Spleen (tissue), 11 donors: Measurements from ENCODE around the gene CCNJL. TPM values are rescaled to one million over a fixed set of nuclear protein-coding genes. Genes with fewer than 3 reads are reported as not detected.

Experiments
- DNase-seq: peaks from one replicate; pipeline ENCODE4 v3.0.0-alpha.2; 2020
- H3K27ac ChIP-seq, 8 donors: fragments of 200-600 bp; sonication (generic) in 7 of 8; 1 replicate in 4 of 8; 2 replicates in 4 of 8; pipeline versions ENCODE4 v1.5.0 to v1.8.0; 2016 to 2021; ENCODE audit warnings: inconsistent platforms in 4 of 8, mild to moderate bottlenecking in 4 of 8, moderate library complexity in 1 of 8
- H3K27me3 ChIP-seq, 7 donors: fragments of 200-600 bp; sonication (generic) in 6 of 7; replicated peaks in 1 of 7; 1 replicate in 4 of 7; 2 replicates in 3 of 7; pipeline versions ENCODE4 v1.5.0 to v1.8.0; 2016 to 2021; ENCODE audit warnings: inconsistent platforms in 3 of 7, mild to moderate bottlenecking in 1 of 7
- H3K36me3 ChIP-seq, 6 donors: fragments of 200-600 bp; sonication (generic) in 5 of 6; 1 replicate in 4 of 6; 2 replicates in 2 of 6; pipeline versions ENCODE4 v1.5.0 to v1.8.0; 2016 to 2021; ENCODE audit warnings: inconsistent platforms in 2 of 6
- H3K4me1 ChIP-seq, 6 donors: fragments of 200-600 bp; sonication (generic) in 5 of 6; 1 replicate in 3 of 6; 2 replicates in 3 of 6; pipeline versions ENCODE4 v1.5.0 to v1.8.0; 2016 to 2021; ENCODE audit warnings: inconsistent platforms in 3 of 6
- H3K4me3 ChIP-seq, 8 donors: fragments of 200-600 bp; sonication (generic) in 7 of 8; 1 replicate in 4 of 8; 2 replicates in 4 of 8; pipeline versions ENCODE4 v1.5.0 to v1.8.0; 2016 to 2021; ENCODE audit warnings: inconsistent platforms in 4 of 8, mild to moderate bottlenecking in 4 of 8, moderate library complexity in 2 of 8
- H3K9me3 ChIP-seq, 8 donors: fragments of 200-600 bp; sonication (generic) in 7 of 8; 1 replicate in 4 of 8; 2 replicates in 4 of 8; pipeline versions ENCODE4 v1.5.0 to v1.8.0; 2016 to 2021; ENCODE audit warnings: inconsistent platforms in 4 of 8
- POLR2A ChIP-seq, 3 donors: fragments of 450-650 bp; IDR thresholded peaks; one replicate each; pipeline ENCODE4 v1.5.1; 2017; ENCODE audit warnings: antibody characterized with exemption in 3 of 3, mild to moderate bottlenecking in 1 of 3
- POLR2AphosphoS5 ChIP-seq, 3 donors: sonication (generic); formaldehyde crosslinking; IDR thresholded peaks; one replicate each; pipeline ENCODE4 v1.5.1; 2017; ENCODE audit warnings: antibody characterized with exemption in 3 of 3
- WGBS, 5 donors: extraction: QIAGEN DNeasy Blood & Tissue Kit in 3 of 5; methylation state at CpG; one replicate each; pipeline versions ENCODE4 v1.1.5 to v1.1.7; 2013 to 2018; 5-methylcytosine and 5-hydroxymethylcytosine counted together
- intact Hi-C: fragments of 100-400 bp; cut with DNase I; formaldehyde crosslinking; loops from one replicate; pipeline ENCODE4 v1.15.0; 2023; ENCODE audit warnings: low total_unique reads
- polyA plus RNA-seq, 3 donors: library from polyadenylated mRNA; stranded (reverse); fragments of 200-250 nt; gene quantifications; one replicate each; pipeline ENCODE4 v1.2.1, GENCODE V29; 2013
- total RNA-seq, 7 donors: library from RNA; depleted of rRNA in 3 of 7; stranded (reverse); fragments of >200 nt in 3 of 7; fragmentation: NEBNext Ultra II Directional in 4 of 7; extraction: Animal tissue kit (Norgen Biotek cat#: 25700) in 4 of 7; gene quantifications; one replicate each; pipeline versions ENCODE4 v1.1.0 to v1.2.1, GENCODE V29; 2016 to 2021
- TF ChIP-seq, protein P1 (sequence below), 11 experiments: fragments of 200-600 bp in 7 of 11; fragments of 450-650 bp in 4 of 11; sonication (generic) in 4 of 11; IDR thresholded peaks in 8 of 11; conservative IDR thresholded peaks in 3 of 11; 1 replicate in 7 of 11; 2 replicates in 4 of 11; pipeline versions ENCODE4 v1.4.0 to v1.8.0; 2016 to 2021; ENCODE audit warnings: antibody characterized with exemption in 11 of 11, inconsistent platforms in 4 of 11, mild to moderate bottlenecking in 1 of 11
- donor health status: healthy with polysubstance abuse.
- donor health status: DM: no; HTN: no; CAD: no; lungs with moderate emphysema.
- donor health status: DM: no; HTN: no; CAD: no.
- donor health status: Bipolar disorder and iron deficiency.
- donor health status: healthy.
- donor health status: DM: no; HTN: no; CAD: no.
- donor health status: DM: yes; HTN: yes; CAD: no.

CCNJL gene
- total and polyA plus RNA-seq, 10 donors = 1.3 to 24.9 (median 12.9) TPM

DNA sequence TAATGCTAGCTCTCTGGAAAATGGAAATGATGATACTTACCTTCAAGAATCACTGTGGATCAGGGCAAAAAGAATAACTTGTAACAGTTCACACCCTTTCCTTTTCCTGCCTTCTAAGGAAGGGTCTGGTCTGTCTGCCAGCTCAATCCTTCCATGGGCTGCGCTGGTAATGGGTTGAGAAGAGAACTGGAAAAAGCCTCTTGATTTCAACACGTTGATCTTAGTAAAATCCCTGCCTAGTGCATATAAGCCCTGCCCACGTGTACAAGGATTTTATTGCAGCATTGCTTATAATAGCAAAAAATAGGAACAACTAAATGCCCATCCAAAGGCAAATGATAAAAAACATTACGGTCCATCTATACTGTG, 37.6 kb upstream of the CCNJL start:
- Histone ChIP-seq H3K27me3 (no peaks in the 10 kb centered on the region), H3K4me3 (no peak overlapping the region), H3K9me3 (no peaks in the 10 kb centered on the region), H3K27ac (no peak overlapping the region), H3K36me3 (no peaks in the 10 kb centered on the region), H3K4me1 (peaks cover 0 to 7% (median 5%) of the 10 kb centered on the region in 6 donors)
- 61 to 78% (median 71%) methylated on average over 4 of the region's 4 CpGs for WGBS, 5 donors
- intact Hi-C loops = loop anchor here (5.0 kb wide), 2 partner anchors 153 to 268 kb away; no protein-coding TSS in a partner anchor
- no peak for TF ChIP-seq POLR2AphosphoS5 (IDR thresholded peaks at IDR 0.05)
- no peak for TF ChIP-seq POLR2A (IDR thresholded peaks at IDR 0.05)
- TF ChIP-seq, protein P1, sequence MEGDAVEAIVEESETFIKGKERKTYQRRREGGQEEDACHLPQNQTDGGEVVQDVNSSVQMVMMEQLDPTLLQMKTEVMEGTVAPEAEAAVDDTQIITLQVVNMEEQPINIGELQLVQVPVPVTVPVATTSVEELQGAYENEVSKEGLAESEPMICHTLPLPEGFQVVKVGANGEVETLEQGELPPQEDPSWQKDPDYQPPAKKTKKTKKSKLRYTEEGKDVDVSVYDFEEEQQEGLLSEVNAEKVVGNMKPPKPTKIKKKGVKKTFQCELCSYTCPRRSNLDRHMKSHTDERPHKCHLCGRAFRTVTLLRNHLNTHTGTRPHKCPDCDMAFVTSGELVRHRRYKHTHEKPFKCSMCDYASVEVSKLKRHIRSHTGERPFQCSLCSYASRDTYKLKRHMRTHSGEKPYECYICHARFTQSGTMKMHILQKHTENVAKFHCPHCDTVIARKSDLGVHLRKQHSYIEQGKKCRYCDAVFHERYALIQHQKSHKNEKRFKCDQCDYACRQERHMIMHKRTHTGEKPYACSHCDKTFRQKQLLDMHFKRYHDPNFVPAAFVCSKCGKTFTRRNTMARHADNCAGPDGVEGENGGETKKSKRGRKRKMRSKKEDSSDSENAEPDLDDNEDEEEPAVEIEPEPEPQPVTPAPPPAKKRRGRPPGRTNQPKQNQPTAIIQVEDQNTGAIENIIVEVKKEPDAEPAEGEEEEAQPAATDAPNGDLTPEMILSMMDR (IDR thresholded peaks at IDR 0.05 in 8 of 11, conservative IDR thresholded peaks at IDR 0.05 in 3 of 11) = no peak
- DNase-seq = no peak

DNA sequence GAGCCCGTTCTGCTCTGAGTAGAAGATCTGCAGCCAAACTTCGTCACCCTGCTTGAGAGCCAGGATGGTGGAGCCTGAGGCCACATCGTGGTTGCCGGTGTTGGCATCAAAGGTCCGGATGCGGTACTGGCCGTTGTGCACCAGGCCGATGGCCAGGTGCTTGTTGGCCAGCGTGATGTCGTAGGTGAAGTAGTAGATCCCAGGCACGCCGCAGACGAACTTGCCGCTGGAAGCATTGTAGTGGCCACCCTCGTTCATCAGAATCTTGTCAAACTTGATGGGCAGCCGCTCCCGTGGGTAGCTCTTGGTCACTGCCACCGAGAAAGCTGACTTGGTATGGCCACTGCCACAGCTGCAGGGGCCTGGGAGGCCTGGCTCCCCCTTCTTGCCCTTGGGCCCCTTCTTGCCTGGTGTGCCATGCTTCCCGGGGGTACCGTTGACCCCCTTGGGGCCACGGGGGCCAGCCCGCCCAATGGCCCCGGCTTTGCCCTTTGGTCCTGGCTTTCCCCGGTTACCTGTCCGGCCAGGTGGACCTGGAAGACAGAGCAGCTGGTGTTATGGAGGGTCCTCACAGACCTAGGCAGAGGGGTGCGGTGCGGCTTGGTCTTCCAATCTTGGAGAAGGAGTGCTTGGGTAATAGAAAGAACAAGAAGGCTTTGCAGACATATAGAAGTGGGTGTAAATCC, 37.0 kb upstream of the CCNJL start:
- TF ChIP-seq, protein P1 (IDR thresholded peaks at IDR 0.05 in 8 of 11, conservative IDR thresholded peaks at IDR 0.05 in 3 of 11) = no peak
- TF ChIP-seq POLR2A (IDR thresholded peaks at IDR 0.05) (no peak), POLR2AphosphoS5 (IDR thresholded peaks at IDR 0.05) (no peak)
- Histone ChIP-seq H3K27ac (no peak overlapping the region), H3K4me1 (peaks cover 0 to 10% (median 5%) of the 10 kb centered on the region in 6 donors), H3K27me3 (no peaks in the 10 kb centered on the region), H3K4me3 (no peak overlapping the region), H3K9me3 (no peaks in the 10 kb centered on the region), H3K36me3 (no peaks in the 10 kb centered on the region)
- no peak for DNase-seq
- 93 to 96% (median 95%) methylated on average over 18 to 27 of the region's 27 CpGs for WGBS, 5 donors
- intact Hi-C loops = loop anchor here (5.0 kb wide), 2 partner anchors 152 to 267 kb away; no protein-coding TSS in a partner anchor

- Histone ChIP-seq H3K27ac (no peak overlapping the region), H3K36me3 (no peaks in the 10 kb centered on the region), H3K4me3 (no peak overlapping the region), H3K27me3 (no peaks in the 10 kb centered on the region), H3K4me1 (peaks cover 0 to 10% (median 5%) of the 10 kb centered on the region in 6 donors), H3K9me3 (no peaks in the 10 kb centered on the region)
- intact Hi-C loops = loop anchor here (5.0 kb wide), 2 partner anchors 151 to 266 kb away; no protein-coding TSS in a partner anchor
- WGBS, 5 donors = 86 to 90% (median 88%) methylated on average over 11 of the region's 11 CpGs
- no peak for DNase-seq
- TF ChIP-seq, protein P1 (IDR thresholded peaks at IDR 0.05 in 8 of 11, conservative IDR thresholded peaks at IDR 0.05 in 3 of 11) = no peak
- TF ChIP-seq POLR2A (IDR thresholded peaks at IDR 0.05) (no peak), POLR2AphosphoS5 (IDR thresholded peaks at IDR 0.05) (no peak)
These were observed 35.7 kb upstream of the CCNJL start for GRCh38 chr5:160348080-160348479.

GRCh38 chr5:160347448-160347847, 35.1 kb upstream of the CCNJL start:
- Histone ChIP-seq H3K4me3 (no peak overlapping the region), H3K36me3 (no peaks in the 10 kb centered on the region), H3K9me3 (no peaks in the 10 kb centered on the region), H3K27ac (no peak overlapping the region), H3K27me3 (no peaks in the 10 kb centered on the region), H3K4me1 (peaks cover 0 to 10% (median 7%) of the 10 kb centered on the region in 6 donors)
- WGBS, 5 donors = 75 to 92% (median 87%) methylated on average over 6 of the region's 6 CpGs
- TF ChIP-seq POLR2AphosphoS5 (IDR thresholded peaks at IDR 0.05) (no peak), POLR2A (IDR thresholded peaks at IDR 0.05) (no peak)
- TF ChIP-seq, protein P1 (IDR thresholded peaks at IDR 0.05 in 8 of 11, conservative IDR thresholded peaks at IDR 0.05 in 3 of 11) = no peak
- no peak for DNase-seq
- intact Hi-C loops = loop anchor here (5.0 kb wide), 2 partner anchors 150 to 265 kb away; no protein-coding TSS in a partner anchor
